ENCODE results near the gene DGCR2.
"Not testable (repeated sequence)": the region's sequence is repeated elsewhere in the genome, so short reads cannot be mapped to it uniquely, and the experiment has no call there.

Gene DGCR2

DNA sequence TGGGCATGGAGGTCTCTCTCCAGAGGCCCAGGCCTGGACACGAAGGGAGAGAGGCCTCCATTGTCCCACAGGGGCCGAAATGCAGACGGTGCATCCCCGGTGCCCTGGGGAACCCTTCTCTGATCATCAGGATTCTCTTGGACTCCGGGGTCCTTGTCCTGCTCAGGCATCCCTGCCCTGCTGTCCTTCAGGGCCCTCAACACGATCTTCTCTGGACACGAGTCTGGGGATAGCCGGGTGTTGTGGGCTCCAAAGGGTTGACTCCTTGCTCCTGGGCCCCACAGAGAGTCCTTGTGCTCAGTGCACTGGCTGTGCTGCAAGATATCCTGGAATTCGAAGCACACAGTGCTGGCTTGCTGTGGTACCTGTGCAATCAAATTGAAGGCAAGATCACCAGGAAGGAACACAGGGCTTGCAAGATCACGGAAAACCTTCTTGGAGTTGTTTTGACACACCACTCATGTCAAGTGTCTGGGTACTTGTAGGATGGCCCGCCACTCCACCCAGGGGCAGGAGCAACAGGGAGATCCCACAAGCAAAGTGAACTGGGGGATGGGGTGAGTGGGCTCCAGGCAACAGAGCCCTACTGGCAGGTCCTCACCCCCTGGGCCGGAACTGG, 124.8 kb downstream of the DGCR2 start:
- no peak for DNase-seq

DNA sequence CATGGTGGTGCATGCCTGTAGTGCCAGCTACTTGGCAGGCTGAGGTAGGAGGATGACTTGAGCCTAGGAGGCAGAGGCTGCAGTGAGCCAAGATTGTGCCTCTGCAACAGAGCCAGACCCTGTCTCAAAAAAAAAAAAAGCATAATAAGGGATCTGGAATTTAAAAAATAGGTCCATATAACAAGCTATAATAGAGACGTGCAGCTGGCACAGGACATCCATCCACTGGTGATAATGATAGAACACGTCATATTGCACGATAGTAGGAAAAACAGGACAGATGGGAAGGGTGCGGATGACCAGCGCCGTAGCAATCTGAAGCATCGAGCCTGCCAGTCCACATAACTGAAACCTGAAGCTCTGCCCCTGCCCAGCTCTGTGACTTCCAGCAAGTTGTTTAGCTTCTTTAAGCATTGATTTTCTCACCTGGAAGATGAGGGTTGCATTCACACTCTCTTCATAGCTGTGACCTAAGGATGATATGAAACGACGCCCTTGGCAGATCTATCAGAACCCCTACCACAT, 125.8 kb downstream of the DGCR2 start:
- no peak for DNase-seq

DNA sequence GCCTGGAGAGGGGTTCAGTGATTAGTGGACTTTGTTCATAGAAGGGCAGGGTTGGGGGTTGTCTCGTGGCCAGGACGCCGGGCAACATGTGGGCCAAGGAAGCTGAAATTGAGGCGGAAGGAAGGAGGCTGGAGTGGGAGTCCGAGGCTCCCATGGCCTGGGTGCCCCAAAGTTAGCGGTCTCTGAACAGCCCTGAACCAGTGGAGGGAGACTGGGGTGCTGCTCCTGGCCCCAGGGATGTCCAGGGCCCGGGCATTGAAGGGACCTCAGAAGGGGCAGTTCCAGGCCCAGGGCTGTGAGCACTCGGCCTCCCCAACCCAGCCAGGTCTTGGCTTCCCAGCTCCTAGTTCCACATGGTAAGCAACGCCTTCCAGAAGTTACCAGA, 126.9 kb downstream of the DGCR2 start:
- DNase-seq, result no peak

DNA sequence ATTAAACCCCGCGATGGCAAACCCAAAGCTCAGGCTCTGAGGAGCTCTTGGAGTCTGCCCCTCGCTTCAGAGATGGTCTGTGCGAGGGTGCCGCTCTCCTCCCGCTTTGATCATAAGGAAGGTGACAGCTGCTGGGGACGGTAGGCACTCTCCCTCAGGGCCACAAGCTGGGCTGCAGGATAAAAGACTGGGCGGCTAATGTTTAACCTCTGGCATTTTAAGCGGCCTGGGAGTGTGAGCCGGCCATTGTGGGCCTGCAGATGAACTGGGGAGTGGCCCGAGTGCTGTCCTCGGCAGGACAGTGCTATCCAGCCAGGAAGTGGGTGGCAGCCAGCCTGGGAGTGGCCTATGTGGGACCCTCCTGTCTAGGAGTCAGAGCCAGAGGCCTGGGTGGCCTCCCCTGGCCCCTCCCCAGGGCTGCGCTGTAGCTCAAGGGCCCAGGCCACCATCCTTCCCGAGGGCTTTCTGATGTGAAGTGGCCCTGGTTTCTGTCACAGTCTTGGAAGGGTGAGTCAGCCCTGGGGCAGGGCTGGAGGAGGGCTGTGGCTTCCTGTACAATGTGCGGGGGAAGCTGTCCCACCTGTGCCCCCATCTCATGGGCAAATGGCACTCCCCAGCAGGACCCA, 127.4 kb downstream of the DGCR2 start:
- DNase-seq, result no peak

DNA sequence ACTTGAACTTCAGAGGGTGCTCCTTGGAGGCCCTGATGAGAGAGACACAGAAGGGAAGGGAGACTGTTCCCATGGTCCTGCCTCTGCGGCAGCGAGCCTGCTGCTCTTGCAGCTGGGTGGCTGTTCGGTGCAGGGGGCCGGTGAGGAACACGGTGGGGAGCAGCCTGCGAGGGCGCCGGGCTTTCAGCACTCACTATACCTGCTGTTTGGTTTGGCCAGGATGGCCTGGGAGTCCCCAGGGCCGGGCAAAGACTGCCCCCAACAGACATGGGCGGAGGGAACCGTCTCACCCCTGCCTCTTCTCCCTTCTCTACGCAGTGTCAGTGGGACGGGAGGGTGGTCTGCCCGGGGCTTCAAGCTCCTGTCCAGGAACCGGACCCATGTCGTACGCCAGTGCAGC, 128.2 kb downstream of the DGCR2 start:
- DNase-seq, result no peak

DNA sequence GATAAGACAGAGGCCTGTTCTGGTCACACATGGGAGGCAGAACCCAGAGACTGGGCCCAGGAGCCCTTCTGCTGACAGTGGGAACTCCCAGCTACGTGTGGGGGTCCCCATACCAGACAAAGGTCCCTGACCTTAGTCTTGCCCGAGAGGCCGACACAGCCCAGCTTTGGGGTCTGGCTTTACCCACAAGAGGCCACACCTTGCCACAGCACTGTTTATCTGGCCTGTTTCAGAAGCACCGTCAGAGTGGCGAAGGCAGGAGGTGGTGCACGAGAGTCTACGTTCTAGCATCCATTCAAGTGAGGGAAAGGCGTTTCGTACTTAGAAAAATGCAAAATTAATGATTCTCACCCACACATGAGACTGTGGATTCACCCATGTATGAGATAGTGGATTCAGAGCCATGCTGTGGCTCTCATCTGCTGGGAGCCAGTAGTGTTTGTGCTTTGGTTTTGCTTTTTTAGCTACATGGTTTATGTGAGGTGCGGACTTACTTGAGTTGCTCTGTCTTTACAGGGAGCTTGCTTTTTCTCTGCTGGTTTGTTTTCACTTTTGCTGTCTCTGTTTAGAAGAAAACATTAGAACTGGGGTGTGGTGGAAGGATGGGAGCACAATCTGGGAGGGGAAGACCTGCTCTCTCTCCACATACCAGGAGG, 129.5 kb downstream of the DGCR2 start:
- no peak for DNase-seq

DNA sequence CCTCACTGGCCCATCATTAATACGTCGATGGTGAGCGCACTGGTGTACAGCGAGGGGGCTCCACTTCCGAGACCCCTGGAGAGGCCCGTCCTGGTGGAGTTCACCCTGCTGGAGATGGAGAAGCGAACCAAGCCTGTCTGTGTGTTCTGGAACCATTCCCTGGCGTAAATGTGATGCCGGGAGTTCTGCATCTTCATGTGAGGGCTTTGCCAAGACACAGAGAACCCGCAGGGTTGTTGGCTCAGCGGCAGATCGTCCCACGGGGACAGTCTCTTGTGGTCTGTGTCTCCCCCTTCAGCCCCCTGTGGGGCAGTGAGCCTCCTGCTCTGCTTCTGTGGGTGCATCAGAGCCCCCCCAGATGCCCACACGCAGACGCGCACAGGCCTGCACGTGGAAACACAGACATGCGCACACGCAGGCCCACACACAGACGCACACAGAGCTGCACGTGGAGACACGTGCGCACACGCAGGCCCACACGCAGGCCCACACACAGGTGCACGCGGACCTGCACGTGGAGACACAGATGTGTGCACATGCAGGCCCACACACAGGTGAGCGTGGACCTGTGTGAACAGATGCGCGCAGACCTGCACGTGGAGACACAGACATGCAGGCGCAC, 130.3 kb downstream of the DGCR2 start:
- no peak for DNase-seq

DNA sequence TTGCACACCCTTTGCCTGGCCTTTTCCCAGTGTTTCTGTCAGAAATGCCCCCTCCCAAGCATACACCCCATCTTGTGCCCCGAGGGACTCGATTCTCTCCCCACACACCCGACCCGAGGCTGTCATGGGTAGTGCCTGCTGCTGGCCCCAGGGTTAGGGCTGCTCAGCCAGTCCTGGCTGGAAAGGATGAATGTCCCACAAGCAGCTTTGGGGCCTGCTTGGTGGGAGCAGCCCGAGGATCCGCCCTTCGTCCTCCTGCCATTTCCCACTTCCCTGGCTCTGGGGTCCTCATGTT, 131.1 kb downstream of the DGCR2 start:
- no peak for DNase-seq

DNA sequence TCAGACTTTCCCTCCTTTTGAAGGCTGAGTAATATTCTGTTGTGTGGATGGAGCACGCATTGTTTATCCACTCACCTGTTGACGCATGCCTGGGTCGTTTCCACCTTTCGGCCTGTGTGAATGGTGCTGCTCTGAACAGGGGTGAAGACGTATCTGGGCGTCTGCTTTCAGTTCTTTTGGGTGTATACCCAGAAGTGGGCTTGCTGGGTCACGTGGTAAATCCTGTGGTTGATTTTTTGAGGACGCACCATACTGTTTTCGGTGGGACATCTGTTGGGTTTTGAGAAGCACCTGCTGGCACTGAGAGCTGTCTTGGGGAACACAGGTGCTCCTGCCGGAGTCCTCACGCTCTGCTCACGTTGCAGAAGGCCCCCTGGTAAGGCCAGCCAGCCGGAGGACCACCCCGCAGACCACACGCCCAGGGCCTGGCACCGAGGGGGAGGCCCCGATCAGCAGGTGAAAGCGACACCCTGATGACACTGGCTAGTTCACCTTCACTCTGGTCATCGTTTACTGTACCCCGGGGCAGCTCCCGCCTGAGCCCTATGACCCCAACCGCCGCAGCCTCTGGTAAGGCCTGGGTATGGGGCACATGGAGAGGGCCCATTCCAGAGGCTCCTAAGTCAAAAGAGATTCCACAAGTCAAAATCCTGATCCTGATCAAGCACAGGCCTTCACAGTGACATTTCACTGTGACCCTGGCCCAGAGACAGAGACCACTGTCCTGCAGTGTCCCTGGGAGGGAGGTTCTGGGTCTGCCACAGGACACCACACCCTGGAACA, 131.7 kb downstream of the DGCR2 start:
- no peak for DNase-seq

DNA sequence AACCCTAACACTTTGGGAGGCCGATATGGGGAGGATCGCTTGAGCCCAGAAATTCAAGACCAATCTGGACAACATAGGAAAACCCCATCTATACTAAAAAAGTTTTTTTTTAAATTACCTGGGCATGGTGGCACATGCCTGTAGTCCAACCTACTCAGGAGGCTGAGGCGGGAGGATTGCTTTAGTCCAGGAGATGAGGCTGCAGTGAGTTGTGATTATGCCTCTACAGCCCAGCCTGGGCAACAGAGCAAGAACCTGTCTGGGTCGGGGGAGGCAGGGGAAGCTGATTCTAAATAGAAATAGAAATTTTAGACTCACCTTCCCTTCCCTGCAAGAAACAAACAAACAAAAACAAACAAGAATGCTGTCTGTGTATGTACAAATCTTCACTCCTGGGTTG, 133.3 kb downstream of the DGCR2 start:
- DNase-seq, result no peak

DNA sequence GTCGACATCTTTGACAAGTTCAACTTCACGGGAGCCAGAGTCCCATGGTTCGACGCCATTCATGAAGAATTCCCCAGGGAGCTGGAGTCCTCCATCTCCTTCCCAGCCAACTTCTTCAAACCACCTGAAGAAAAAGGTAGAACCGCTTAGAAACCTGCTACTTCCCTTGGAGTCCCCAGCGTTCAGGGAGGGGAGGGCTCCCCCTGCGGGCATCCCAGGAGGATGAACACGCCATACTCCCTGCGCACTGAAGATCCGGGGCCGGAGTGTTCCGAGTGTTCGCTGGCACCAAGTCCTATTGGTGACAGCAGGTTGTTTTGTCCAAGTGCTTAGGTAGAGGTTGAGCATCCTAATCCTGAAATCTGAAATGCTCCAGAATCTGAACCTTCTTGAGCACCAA, 134.4 kb downstream of the DGCR2 start:
- peak; percentile 28 for DNase-seq

DNA sequence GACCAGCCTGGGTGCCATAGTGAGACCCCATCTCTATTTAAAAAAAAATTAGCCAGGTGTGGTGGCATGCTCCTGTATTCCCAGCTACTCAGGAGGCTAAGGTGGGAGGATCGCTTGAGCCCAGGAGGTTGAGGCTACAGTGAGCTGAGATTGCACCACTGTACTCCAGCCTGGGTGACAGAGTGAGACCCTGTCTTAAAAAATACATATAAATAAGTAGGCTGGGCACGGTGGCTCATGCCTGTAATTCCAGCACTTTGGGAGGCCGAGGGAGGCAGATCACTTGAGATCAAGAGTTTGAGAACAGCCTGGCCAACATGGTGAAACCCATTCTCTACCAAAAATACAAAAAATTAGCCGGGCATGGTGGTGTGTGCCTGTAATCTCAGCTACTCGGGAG, 135.1 kb downstream of the DGCR2 start:
- DNase-seq, result not testable (repeated sequence)
